Measurements from ENCODE around the gene ANKRD28.

GRCh38 chr3:15633159-15633558 is 164.6 kb downstream of the ANKRD28 start:
- TF ChIP-seq, protein P1, sequence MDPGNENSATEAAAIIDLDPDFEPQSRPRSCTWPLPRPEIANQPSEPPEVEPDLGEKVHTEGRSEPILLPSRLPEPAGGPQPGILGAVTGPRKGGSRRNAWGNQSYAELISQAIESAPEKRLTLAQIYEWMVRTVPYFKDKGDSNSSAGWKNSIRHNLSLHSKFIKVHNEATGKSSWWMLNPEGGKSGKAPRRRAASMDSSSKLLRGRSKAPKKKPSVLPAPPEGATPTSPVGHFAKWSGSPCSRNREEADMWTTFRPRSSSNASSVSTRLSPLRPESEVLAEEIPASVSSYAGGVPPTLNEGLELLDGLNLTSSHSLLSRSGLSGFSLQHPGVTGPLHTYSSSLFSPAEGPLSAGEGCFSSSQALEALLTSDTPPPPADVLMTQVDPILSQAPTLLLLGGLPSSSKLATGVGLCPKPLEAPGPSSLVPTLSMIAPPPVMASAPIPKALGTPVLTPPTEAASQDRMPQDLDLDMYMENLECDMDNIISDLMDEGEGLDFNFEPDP (CRISPR knock-in tag; conservative IDR thresholded peaks at IDR 0.05), result no peak
- TF ChIP-seq NFATC3 (CRISPR knock-in tag; IDR thresholded peaks at IDR 0.05), result no peak
- no peak for TF ChIP-seq MXI1 (IDR thresholded peaks at IDR 0.05; ENCODE audit: borderline replicate concordance, low read depth, low read length)
- TF ChIP-seq KDM5B (CRISPR knock-in tag; IDR thresholded peaks at IDR 0.05; ENCODE audit: borderline replicate concordance), result no peak
- TF ChIP-seq TAF1 (CRISPR knock-in tag; IDR thresholded peaks at IDR 0.05), result no peak
- no peak for TF ChIP-seq TFAP4 (IDR thresholded peaks at IDR 0.05; ENCODE audit: borderline replicate concordance, low read depth)
- TF ChIP-seq ZNF766 (CRISPR knock-in tag; IDR thresholded peaks at IDR 0.05; ENCODE audit: borderline replicate concordance), result no peak
- TF ChIP-seq, protein P2, sequence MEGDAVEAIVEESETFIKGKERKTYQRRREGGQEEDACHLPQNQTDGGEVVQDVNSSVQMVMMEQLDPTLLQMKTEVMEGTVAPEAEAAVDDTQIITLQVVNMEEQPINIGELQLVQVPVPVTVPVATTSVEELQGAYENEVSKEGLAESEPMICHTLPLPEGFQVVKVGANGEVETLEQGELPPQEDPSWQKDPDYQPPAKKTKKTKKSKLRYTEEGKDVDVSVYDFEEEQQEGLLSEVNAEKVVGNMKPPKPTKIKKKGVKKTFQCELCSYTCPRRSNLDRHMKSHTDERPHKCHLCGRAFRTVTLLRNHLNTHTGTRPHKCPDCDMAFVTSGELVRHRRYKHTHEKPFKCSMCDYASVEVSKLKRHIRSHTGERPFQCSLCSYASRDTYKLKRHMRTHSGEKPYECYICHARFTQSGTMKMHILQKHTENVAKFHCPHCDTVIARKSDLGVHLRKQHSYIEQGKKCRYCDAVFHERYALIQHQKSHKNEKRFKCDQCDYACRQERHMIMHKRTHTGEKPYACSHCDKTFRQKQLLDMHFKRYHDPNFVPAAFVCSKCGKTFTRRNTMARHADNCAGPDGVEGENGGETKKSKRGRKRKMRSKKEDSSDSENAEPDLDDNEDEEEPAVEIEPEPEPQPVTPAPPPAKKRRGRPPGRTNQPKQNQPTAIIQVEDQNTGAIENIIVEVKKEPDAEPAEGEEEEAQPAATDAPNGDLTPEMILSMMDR (CRISPR knock-in tag; IDR thresholded peaks at IDR 0.05), result no peak
- TF ChIP-seq, protein P3, sequence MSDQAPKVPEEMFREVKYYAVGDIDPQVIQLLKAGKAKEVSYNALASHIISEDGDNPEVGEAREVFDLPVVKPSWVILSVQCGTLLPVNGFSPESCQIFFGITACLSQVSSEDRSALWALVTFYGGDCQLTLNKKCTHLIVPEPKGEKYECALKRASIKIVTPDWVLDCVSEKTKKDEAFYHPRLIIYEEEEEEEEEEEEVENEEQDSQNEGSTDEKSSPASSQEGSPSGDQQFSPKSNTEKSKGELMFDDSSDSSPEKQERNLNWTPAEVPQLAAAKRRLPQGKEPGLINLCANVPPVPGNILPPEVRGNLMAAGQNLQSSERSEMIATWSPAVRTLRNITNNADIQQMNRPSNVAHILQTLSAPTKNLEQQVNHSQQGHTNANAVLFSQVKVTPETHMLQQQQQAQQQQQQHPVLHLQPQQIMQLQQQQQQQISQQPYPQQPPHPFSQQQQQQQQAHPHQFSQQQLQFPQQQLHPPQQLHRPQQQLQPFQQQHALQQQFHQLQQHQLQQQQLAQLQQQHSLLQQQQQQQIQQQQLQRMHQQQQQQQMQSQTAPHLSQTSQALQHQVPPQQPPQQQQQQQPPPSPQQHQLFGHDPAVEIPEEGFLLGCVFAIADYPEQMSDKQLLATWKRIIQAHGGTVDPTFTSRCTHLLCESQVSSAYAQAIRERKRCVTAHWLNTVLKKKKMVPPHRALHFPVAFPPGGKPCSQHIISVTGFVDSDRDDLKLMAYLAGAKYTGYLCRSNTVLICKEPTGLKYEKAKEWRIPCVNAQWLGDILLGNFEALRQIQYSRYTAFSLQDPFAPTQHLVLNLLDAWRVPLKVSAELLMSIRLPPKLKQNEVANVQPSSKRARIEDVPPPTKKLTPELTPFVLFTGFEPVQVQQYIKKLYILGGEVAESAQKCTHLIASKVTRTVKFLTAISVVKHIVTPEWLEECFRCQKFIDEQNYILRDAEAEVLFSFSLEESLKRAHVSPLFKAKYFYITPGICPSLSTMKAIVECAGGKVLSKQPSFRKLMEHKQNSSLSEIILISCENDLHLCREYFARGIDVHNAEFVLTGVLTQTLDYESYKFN (CRISPR knock-in tag; conservative IDR thresholded peaks at IDR 0.05), result no peak
- no peak for TF ChIP-seq GABPA (IDR thresholded peaks at IDR 0.05; ENCODE audit: low read depth, low read length)
- no peak for TF ChIP-seq GABPA (CRISPR knock-in tag; IDR thresholded peaks at IDR 0.05; ENCODE audit: low read depth)
- no peak for TF ChIP-seq HNF4A (CRISPR knock-in tag; IDR thresholded peaks at IDR 0.05)
- TF ChIP-seq ARNT (IDR thresholded peaks at IDR 0.05), result no peak
- no peak for TF ChIP-seq ZNF550 (CRISPR knock-in tag; IDR thresholded peaks at IDR 0.05; ENCODE audit: borderline replicate concordance)

Data from HepG2 (cell line).